Myocyte (in vitro differentiated cells): ENCODE data around the gene ARF5. TPM values are rescaled to one million over a fixed set of nuclear protein-coding genes. Genes with fewer than 3 reads are reported as not detected.
A peak's percentile ranks its signal among the peaks of the same experiment; 100 is the strongest.
"Not testable (repeated sequence)": the region's sequence is repeated elsewhere in the genome, so short reads cannot be mapped to it uniquely, and the experiment has no call there.

Source experiments
- DNase-seq: peaks from one replicate; pipeline ENCODE4 v3.0.0-alpha.2; 2012; ENCODE audit warnings: low read depth
- polyA plus RNA-seq: library from polyadenylated mRNA; unstranded; fragments of >200 nt; gene quantifications from one replicate; pipeline ENCODE4 v1.2.1, GENCODE V29; 2012; ENCODE audit warnings: missing spikeins
- total RNA-seq: library from RNA; depleted of rRNA; stranded (reverse); fragments of >200 nt; gene quantifications from 2 replicates; pipeline ENCODE4 v1.2.3, GENCODE V29; 2014

ARF5 gene
- 286 and 353 TPM in 2 replicates for total RNA-seq
- 368 TPM for polyA plus RNA-seq

DNA sequence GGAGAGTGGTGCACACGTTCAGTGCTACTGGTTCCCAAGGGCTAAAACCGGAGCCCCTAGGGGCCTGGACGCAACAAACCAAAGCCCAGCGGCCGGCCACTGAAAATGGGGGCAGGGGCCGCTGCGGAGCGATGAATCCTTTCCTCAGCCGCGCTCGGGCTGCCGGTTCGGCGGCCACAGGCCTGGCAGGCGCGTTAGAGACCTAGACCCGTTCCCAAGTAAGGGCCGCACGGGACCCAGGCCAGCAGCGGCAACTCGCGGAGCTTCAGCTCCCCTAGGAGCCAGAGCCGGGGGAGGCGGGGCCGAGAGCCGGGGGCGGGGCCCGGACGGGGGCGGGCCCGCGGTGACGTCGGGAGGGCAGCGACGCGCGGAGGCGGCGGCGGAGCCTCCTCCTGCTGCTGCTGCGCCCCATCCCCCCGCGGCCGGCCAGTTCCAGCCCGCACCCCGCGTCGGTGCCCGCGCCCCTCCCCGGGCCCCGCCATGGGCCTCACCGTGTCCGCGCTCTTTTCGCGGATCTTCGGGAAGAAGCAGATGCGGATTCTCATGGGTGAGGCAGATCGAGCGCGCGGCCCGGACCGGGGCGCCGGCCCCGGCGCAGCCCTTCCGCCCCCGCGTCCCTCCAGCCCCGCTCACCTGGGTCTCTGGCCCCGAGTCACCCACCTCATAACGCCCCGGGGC, at the start of gene ARF5:
TSS of gene ARF5 (plus strand) at position 393 of the 678 bp plus-strand sequence. CDS start at position 481, 88 bp downstream.
- DNase-seq: peak; percentile 92

DNA sequence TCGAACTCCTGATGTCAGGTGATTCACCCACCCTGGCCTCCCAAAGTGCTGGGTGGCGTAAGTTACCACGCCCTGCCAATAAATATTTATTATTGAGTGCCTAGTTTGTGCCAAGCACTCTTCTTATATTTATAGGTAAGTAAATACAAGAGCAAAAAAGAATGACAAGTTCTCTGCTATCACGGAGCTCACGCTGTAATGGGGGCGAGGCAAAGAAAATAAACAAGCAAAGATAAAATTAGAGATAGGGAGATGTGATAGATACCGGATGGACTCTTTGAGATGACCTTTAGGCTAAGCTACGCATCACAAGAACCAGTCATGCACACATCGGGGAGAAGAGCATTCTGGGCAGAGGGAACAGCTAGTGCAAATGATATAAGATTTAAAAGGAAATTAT, 49.1 kb upstream of the ARF5 start:
- no peak for DNase-seq

DNA sequence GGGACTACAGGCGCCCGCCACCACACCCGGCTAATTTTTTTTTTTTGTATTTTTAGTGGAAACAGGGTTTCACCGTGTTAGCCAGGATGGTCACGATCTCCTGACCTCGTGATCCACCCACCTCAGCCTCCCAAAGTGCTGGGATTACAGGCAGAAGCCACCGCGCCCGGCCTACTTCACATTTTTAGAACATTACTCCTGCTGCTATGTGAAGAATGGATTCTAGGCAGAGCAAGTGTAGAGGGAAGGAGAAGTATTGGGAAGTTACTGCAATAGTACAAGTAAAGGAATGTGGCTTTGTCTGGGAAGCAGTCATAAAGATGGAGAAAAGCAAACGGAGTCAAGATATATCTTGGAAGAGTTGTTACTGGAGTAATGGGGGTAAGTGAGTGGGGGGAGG, 47.8 kb upstream of the ARF5 start:
- not testable (repeated sequence) for DNase-seq

DNA sequence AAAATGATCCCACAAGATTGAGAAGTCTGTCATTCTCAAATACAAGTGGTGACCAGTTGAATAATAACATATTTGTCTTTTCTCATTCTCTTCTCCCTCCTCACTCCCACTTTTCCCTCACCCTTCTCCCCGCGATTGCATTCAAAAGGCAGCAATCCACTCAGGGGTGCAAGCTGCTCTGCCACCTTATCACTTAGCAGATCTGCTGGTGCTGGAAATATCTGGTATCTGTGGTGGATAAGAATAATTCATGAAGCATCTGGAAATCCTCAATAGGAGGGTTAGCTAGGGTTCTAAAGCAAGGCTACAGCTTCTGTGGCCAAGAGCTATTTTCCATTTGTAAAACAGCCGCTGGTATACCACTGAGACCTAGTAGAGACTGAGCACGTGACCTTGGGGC, 46.7 kb upstream of the ARF5 start:
- no peak for DNase-seq

DNA sequence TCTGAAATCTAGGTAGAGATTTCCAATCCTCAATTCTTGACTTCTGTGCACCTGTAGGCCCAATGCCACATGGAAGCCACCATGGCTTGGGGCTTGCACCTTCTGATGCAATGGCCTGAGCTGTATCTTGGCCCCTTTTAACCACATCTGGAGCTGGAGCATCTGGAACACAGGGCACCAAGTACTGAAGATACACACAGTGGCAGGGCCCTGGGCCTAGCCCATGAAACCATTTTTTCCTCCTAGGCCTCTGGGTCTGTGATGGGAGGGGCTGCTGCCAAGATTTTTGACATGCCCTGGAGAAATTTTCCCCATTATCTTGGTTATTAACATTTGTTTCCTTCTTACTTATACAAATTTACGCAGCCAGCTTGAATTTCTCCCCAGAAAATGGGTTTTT, 41.9 kb upstream of the ARF5 start:
- no peak for DNase-seq

DNA sequence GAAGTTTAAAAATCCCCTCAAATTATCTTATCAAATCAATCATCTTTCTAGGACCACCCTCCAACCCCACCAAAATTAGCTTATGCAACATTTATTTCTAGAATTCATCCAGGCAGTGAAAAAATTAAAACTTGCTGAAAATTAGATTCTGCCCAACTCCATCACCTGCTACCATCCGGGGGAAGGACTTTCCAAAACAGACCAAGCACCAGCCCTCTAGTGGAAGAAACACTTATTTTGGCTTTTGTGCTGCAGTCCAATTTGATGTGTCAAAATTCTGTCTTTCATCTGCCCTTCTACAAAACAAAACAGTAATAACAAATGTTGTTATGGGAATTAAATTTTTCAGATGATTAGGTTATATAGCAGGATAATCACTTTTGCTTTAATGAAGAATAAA, 38.0 kb upstream of the ARF5 start:
- DNase-seq: no peak

DNA sequence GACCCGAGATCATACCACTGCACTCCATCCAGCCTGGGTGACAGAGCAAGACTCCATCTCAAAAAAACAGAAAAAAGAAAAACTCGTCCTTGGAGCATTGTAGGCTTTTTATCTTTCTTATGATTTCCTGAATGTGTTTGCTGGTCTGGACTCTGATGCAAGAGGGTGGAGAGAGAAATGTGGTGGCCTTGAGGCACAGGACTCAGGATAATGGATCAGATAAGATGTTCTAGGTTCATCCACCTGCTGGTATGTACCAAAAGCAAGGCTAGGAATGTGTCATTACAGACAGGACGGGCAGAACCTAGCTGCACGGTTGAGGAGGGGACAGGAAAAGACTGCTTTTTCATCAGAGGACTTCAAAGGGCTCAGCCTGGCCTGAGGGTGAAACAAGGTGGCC, 36.3 kb upstream of the ARF5 start:
- no peak for DNase-seq

DNA sequence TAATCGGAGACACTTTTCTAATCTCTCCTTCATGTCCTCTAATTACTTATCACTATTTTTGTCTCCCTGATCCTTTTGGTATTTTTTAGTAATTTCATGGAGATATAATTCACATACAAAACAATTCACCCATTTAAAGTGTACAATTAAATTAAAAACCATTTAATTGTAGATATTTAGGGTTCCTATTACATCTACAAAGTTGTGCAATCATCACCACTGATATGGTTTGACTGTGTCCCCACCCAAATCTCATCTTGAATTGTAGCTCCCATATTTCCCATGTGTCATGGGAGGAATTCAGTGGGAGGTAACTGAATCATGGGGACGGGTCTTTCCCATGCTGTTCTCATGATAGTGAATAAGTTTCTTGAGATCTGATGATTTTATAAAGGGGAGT, 31.8 kb upstream of the ARF5 start:
- DNase-seq: no peak

DNA sequence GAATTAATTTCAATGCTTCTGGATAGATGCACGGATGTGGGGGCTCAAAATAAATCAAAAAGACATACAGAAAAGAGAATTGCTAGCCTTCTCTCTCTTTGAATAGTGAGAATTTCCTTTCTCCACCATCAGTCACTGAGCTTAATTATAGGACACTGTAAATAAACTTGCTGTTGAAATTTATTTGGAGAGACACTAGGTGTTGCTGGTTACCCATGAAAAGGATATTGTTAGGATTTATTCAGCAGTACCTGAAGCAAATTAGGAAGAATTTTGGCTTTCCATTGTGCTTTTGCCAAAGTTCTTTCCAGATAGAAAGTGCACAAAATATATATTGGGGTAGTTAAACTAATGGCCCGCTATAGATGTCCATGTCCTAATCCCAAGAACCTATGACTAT, 30.4 kb upstream of the ARF5 start:
- no peak for DNase-seq

DNA sequence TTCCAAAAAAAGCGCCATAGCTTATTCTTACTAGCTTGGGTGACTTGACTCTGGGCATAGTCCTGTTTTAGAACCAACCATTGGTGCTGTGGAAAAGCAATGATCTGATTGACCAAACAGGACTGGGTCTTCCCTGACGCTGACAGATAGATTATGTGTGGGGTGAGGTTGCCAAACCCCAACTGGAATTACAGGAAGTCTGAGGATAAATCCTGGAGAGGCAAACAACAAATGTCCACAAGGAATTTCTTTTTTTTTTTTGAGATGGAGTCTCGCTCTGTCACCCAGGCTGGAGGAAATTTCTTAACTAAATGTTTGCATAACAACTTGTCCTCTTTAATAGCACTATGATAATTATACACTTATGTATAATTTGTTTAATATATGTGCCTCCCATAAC, 22.0 kb upstream of the ARF5 start:
- no peak for DNase-seq

DNA sequence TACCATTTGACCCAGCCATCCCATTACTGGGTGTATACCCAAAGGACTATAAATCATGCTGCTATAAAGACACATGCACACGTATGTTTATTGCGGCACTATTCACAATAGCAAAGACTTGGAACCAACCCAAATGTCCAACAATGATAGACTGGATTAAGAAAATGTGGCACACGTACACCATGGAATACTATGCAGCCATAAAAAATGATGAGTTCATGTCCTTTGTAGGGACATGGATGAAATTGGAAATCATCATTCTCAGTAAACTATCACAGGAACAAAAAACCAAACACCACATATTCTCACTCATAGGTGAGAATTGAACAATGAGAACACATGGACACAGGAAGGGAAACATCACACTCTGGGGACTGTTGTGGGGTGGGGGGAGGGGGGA, 20.2 kb upstream of the ARF5 start:
- DNase-seq: not testable (repeated sequence)

DNA sequence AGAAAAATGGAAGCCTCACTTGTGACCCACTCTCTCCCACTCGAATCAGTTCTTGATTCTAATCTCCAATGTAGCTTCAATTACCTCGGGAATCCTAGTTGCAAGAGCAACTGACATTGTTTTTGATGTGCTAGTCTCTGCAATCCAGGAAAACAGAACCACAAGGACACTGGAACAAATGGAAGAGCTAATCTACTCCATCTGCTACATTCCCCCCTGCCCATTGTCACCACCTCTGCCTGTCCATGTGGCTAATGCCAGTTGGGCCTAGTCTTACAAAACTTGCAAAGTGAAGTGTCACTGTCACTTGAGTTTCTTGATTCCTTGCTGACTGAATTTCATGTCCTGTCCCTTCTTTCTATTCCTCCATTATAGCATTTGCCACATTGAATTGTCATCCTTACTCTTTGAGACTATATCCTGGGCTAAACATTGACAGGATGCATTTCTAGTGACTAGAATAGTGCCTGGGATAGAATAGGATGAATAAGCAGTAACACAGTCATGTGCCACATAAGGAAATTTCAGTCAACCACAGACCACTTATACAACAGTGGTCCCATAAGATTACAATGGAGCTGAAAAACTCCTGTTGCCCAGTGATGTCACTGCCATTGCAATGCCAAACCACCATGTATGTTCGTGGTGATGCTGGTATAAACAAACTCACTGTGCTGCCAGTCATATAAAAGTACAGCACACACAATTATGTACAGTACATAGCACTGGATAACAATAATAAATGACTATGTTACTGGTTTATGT, 16.3 kb upstream of the ARF5 start:
- peak; percentile 76 for DNase-seq

DNA sequence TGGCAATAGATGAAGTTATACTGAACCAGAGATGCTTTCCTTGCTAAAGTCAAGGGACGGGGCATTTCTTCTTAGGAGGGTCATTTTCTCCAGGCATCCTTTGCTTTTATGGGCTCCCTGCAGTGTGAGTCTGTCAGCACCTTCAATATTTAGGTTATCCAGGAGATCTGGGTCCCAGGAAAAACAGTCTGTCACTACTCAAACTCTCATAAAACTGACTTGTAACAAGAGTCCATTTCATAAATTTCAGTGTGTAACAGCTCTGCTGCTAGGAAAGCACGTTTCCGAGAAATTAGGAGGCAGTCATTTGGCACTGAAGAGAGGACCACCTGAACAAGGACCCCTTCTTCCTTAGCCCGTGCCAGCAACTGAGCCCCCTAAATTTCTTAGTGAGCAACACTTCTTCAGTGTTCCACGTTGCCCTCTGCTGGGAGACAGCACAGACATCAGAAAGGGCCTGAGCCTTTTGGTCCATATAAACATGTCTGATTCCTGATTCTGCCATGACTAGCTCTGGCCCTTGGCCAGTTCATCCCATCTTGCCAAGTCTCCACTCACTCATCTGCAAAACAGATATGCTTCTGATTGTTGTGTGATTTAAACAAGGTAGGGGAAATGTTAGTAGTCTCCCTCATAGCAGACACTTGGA, 10.1 kb upstream of the ARF5 start:
- DNase-seq: peak; percentile 25

DNA sequence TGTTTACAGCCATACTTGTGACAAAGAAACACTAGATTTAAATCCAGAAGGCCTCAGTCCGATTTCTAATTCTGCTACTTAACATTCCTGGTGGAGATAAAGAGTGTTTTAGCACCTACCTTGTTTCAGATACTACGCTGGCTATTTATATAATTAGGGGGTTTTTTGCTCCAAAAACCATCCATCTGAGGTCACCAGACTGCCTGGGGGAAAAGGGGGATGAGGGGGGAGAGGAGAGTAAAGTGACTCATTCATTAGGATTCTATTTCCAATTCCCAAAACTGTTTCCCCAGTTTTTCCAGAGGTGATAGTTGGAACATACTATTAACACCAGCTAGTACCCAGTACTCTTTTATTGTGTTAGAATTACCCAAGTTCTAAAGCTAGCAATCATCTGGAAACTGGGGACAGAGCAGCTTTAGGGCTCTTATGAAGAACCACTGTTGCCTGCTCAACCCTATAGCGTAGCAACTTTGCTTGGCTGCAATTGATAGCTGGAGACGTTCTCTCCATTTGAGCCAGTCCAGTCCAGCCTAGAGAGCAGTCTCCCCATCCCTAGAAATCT, 9.4 kb upstream of the ARF5 start:
- no peak for DNase-seq

DNA sequence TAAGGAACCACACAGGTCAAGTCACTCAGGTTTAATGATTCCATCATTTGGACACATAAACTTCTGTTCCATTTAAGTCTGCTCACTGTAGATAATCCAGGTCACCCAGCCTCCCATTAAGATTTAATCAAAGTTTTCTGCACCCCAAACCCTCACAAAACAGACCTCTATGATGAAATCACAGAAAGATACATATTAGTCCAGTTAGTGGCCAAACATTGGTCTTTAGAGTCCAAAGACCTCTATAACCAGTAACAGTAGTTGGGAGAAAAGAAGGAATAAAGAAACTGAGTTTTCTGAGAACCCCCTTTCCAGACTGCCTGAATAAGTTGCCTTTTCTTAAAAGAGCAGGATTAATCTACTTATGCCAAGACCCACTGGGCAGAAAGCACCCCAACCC, 7.6 kb upstream of the ARF5 start:
- DNase-seq: no peak

DNA sequence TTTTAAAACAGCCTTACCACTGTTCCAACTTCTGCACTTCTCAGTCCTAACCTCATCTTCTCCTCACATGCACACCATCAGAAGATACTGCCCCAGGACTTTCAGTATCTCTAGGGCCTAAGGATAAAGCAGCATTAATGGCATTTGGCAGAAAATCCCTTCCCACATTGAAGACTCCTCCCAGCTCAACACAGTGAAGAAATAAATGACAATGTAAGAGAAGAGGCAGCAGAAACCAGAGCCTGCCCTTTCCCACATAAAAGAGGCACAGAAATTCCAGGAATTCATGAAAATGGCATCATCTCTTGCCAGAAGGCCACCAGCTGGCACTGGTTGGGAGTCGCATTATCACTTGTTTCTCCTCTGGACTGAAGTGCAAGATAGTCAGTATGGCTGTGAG, 6.5 kb upstream of the ARF5 start:
- DNase-seq: peak; percentile 16

DNA sequence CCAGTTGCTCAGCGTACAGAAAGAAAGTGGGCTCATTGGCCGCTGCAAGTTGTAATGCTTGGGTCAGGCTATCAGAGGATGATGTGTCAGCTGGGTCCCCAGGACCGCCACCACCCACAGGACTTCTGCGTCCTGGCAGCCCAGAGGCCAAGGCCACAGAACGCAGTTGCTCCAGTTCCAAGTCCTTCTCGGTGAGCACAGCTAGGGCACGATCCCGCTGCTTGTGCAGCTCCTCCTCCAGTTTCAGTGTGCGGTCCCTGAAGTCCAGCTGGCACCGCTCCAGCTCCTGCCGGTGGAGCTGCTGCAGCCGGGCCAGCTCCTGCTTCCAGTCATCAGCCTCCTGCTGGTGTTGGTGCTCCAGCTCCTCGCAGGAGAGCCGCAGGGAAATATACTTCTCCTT, 5.8 kb upstream of the ARF5 start:
- DNase-seq: no peak

DNA sequence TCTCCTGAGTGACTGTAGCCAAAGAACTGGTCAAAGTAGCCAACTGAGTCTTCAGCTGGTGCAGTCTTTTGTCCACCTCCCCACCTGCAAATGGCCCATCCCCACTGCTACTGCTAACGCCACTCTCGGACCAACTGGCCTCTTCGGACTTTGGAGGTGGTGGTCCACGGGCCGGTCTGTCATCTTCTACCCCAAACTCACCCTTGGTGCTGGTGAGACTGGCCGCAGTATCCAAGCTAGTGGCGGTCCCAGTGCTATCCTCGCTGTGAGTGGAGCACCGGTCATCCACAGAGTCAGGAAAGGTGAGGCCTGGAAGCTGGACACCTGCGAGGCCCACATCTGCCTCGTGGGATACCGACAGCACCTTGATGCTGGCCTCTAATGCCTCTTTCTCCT, 3.6 kb upstream of the ARF5 start:
- no peak for DNase-seq

DNA sequence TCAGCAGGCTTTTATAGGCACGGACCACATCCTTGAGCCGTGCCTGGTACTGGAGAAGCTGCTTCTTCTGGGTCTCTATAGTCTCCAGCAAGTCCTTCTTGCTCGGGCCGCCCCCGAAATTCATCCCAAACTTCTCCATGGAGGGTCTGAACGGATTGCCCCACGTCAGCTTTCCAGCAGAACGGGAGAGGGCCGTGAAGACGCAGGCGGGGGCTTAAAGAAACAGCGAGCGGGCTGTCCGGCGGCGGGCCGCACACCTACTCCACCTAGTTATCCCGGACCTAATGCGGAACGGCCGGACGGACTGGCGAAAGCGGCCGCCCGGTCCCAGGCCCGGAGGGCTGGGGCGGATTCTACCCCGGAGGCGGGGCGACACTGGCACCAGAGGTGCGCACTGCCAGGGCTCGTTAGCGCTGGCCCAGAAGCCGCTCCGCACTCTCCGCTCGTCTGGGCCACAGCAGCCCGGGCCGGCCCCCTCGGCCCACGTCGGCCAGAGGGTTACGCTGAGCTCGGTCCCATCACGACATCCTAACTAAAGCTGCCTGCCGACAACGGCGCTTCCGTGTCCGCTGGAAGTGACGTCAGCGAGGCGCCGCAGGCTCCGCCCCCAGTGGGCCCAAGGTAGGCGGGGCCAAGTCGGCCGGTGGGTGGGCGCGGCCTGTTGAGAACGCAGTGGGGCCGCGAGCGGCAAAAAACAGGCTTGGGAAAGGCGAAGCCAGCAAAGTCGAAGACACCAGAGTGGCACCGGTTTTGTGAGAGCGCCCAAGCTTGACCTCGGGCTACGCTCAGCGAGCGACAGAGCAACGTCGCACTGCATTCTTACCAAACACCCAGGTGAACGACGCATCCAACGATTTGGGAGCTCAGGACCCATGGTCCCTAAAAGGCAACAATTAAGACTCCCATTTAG, 2.9 kb upstream of the ARF5 start, which contains the start of gene GCC1:
TSS of gene GCC1 (minus strand) at position 553 of the 910 bp plus-strand sequence. CDS start at position 139, 414 bp downstream.
- peak; percentile 92 for DNase-seq

DNA sequence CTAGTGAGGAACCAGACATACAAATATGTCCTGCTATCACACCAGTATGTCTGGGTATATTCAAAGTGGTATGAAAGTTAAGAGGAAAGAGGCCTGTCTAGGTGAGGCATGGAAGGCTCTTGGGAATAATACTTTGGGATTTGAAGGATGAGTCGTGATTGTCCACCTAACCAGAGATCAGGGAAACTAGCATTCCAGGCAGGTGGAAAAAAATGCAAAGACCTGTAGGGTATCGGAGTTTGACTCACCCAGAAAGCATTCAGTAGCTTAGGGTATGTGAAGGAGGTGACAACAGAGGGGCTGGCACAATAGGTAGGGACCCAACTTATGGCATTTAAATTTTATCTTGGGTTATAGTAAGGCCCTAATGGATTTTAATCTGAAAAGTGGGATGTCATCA, 1.9 kb upstream of the ARF5 start:
- DNase-seq: no peak

DNA sequence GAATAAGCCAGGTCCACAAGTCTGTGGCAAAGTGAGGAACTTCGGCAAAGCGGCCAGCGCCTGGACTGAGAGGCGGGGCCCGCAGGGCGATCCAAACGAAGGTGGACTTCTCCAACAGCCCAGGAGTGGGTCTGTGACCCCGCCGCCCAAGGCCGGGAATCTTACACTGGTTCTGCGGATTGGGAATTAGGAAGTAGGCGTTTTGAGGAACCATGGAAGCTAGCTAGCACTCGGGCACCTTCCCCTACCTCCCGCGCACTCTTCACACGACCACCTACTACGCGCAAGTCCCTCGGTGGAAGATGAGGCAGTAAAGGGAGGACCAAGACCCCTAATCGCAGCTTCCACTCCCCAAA, 570 bp upstream of the ARF5 start:
- DNase-seq: no peak
